Right atrium auricular region (tissue), 2 donors: ENCODE data around the gene METRN. TPM values are rescaled to one million over a fixed set of nuclear protein-coding genes. Genes with fewer than 3 reads are reported as not detected.

Source experiments
- DNase-seq: peaks from one replicate; pipeline ENCODE4 v3.0.0-alpha.2; 2019; ENCODE audit warnings: low spot score
- H3K27ac ChIP-seq, 2 donors: fragments of 200-600 bp; sonication (generic); 1 replicate in 1 of 2; 2 replicates in 1 of 2; pipeline ENCODE4 v1.5.1; 2016 to 2019
- H3K27me3 ChIP-seq, 2 donors: fragments of 200-600 bp; sonication (generic); one replicate each; pipeline versions ENCODE4 v1.5.1 to v1.6.0; 2017 to 2019
- H3K36me3 ChIP-seq: fragments of 200-600 bp; sonication (generic); one replicate; pipeline ENCODE4 v1.5.1; 2016
- H3K4me1 ChIP-seq, 2 donors: fragments of 200-600 bp; sonication (generic); one replicate each; pipeline versions ENCODE4 v1.5.1 to v1.6.0; 2017 to 2019
- H3K4me3 ChIP-seq, 2 donors: fragments of 200-600 bp; sonication (generic); 1 replicate in 1 of 2; 2 replicates in 1 of 2; pipeline ENCODE4 v1.5.1; 2017 to 2019; ENCODE audit warnings: mild to moderate bottlenecking in 1 of 2, moderate library complexity in 1 of 2
- H3K9me3 ChIP-seq, 2 donors: fragments of 200-600 bp; sonication (generic); one replicate each; pipeline ENCODE4 v1.5.1; 2019
- CTCF ChIP-seq, 2 donors: fragments of 200-600 bp; sonication (generic); IDR thresholded peaks; one replicate each; pipeline ENCODE4 v1.5.1; 2019; ENCODE audit warnings: antibody characterized with exemption in 2 of 2
- total RNA-seq, 2 donors: library from RNA; depleted of rRNA; stranded (reverse); fragments of >200 nt; gene quantifications; one replicate each; pipeline ENCODE4 v1.1.0, GENCODE V29; 2016

The METRN gene
- total RNA-seq, 2 donors from 2014 or later = 58.9 to 61.3 TPM

- Histone ChIP-seq H3K4me3 (peak overlapping the region in 1 of 2 donors; percentile 48), H3K27me3 (peaks cover 0 to 14% of the 10 kb centered on the region in 2 donors), H3K4me1 (peaks cover 0 to 51% of the 10 kb centered on the region in 2 donors), H3K9me3 (no peaks in the 10 kb centered on the region), H3K36me3 (no peaks in the 10 kb centered on the region), H3K27ac (no peak overlapping the region)
- no peak for TF ChIP-seq CTCF (IDR thresholded peaks at IDR 0.05)
- no peak for DNase-seq
Observed at GRCh38 chr16:714079-714478, 839 bp upstream of the METRN start.

GRCh38 chr16:715477-716199, 720 bp downstream of the METRN start:
- Histone ChIP-seq H3K9me3 (no peaks in the 10 kb centered on the region), H3K27me3 (peaks cover 0 to 8% of the 10 kb centered on the region in 2 donors), H3K27ac (peak overlapping the region in 1 of 2 donors; percentile 40), H3K4me1 (peaks cover 0 to 52% of the 10 kb centered on the region in 2 donors), H3K4me3 (peak overlapping the region; percentile 73 to 81), H3K36me3 (no peaks in the 10 kb centered on the region)
- TF ChIP-seq CTCF (IDR thresholded peaks at IDR 0.05) = no peak
- DNase-seq = no peak

- no peak for TF ChIP-seq CTCF (IDR thresholded peaks at IDR 0.05)
- Histone ChIP-seq H3K27ac (no peak overlapping the region), H3K27me3 (peaks cover 0 to 2% of the 10 kb centered on the region in 2 donors), H3K9me3 (no peaks in the 10 kb centered on the region), H3K4me3 (peak overlapping the region; percentile 73 to 81), H3K4me1 (peaks cover 0 to 54% of the 10 kb centered on the region in 2 donors), H3K36me3 (no peaks in the 10 kb centered on the region)
- DNase-seq = no peak
Observed at GRCh38 chr16:716200-716568, 1.3 kb downstream of the METRN start.

GRCh38 chr16:716768-717325, 1.9 kb downstream of the METRN start:
- Histone ChIP-seq H3K27ac (no peak overlapping the region), H3K27me3 (no peaks in the 10 kb centered on the region), H3K36me3 (no peaks in the 10 kb centered on the region), H3K4me3 (no peak overlapping the region), H3K9me3 (no peaks in the 10 kb centered on the region), H3K4me1 (peaks cover 0 to 55% of the 10 kb centered on the region in 2 donors)
- TF ChIP-seq CTCF (IDR thresholded peaks at IDR 0.05) = no peak
- DNase-seq = no peak

GRCh38 chr16:717450-718245, 2.7 kb downstream of the METRN start:
- no peaks in the 10 kb centered on the region for H3K27me3 ChIP-seq
- no peak overlapping the region for H3K4me3 ChIP-seq
- H3K36me3 ChIP-seq = no peaks in the 10 kb centered on the region
- peaks cover 0 to 58% of the 10 kb centered on the region in 2 donors for H3K4me1 ChIP-seq
- no peak for DNase-seq
- H3K9me3 ChIP-seq = no peaks in the 10 kb centered on the region
- H3K27ac ChIP-seq = no peak overlapping the region
- no peak for TF ChIP-seq CTCF (IDR thresholded peaks at IDR 0.05)
